H1 (cell line): ENCODE measurements around the gene KCNE3.

Source experiments
- MAFK ChIP-seq: IDR thresholded peaks from 2 replicates; pipeline ENCODE4 v1.6.1; 2012; ENCODE audit warnings: low read depth, mild to moderate bottlenecking, improper control_type of control experiment, low read length
- NANOG ChIP-seq: IDR thresholded peaks from 2 replicates; pipeline ENCODE4 v1.6.1; 2011; ENCODE audit warnings: low read length, low read depth, mild to moderate bottlenecking, inconsistent platforms; ENCODE audit not compliant: insufficient read depth, poor library complexity, severe bottlenecking
- SIN3A ChIP-seq, 2 experiments: IDR thresholded peaks in 1 of 2; conservative IDR thresholded peaks in 1 of 2; 2 replicates each; pipeline ENCODE4 v1.6.1; 2011 to 2012; ENCODE audit warnings: low read length in 2 of 2, improper control_type of control experiment in 1 of 2, low read depth in 1 of 2, mild to moderate bottlenecking in 1 of 2
- TAF1 ChIP-seq: IDR thresholded peaks from 2 replicates; pipeline ENCODE4 v1.6.1; 2011; ENCODE audit warnings: mild to moderate bottlenecking, low read depth, low read length
- TF ChIP-seq, protein P1 (sequence below), 3 experiments: IDR thresholded peaks; 1 replicate in 2 of 3; 2 replicates in 1 of 3; pipeline versions ENCODE4 v1.5.1 to v1.6.1; 2011; ENCODE audit warnings: low read length in 3 of 3, mild to moderate bottlenecking in 3 of 3, inconsistent platforms in 2 of 3, low read depth in 1 of 3, moderate library complexity in 1 of 3; ENCODE audit not compliant: insufficient read depth in 1 of 3; ENCODE audit errors: control extremely low read depth in 1 of 3
- TF ChIP-seq, protein P2 (sequence below): IDR thresholded peaks from 2 replicates; pipeline ENCODE4 v1.6.1; 2012; ENCODE audit warnings: inconsistent platforms

DNA sequence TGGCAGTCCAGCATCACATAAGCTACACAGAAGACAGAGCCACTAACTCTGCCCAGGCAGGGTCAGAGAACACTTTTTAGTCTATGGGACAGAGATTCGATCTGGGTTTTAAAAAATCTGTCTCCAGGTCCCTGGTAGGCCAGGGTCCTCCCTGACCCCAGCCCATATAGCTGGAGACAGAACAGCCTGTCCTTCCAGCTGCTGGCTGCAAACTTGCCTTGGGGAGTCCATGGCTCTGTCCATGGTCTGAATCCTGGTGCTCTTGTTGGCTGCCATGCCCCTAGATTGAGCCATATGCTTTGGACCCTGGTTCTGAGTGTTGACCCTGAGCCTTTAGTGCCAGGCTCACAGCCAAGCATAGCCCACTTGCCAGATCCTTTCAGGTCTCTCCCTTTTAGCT lies 39.5 kb upstream of the KCNE3 start:
- TF ChIP-seq, protein P1, sequence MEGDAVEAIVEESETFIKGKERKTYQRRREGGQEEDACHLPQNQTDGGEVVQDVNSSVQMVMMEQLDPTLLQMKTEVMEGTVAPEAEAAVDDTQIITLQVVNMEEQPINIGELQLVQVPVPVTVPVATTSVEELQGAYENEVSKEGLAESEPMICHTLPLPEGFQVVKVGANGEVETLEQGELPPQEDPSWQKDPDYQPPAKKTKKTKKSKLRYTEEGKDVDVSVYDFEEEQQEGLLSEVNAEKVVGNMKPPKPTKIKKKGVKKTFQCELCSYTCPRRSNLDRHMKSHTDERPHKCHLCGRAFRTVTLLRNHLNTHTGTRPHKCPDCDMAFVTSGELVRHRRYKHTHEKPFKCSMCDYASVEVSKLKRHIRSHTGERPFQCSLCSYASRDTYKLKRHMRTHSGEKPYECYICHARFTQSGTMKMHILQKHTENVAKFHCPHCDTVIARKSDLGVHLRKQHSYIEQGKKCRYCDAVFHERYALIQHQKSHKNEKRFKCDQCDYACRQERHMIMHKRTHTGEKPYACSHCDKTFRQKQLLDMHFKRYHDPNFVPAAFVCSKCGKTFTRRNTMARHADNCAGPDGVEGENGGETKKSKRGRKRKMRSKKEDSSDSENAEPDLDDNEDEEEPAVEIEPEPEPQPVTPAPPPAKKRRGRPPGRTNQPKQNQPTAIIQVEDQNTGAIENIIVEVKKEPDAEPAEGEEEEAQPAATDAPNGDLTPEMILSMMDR (IDR thresholded peaks at IDR 0.05; ENCODE audit: control extremely low read depth in 1 of 3, insufficient read depth in 1 of 3, low read depth in 1 of 3, low read length in 3 of 3) = no peak
- TF ChIP-seq MAFK (no peak), TAF1 (no peak), SIN3A (conservative IDR thresholded peaks at IDR 0.05 in 1 of 2, IDR thresholded peaks at IDR 0.05 in 1 of 2; ENCODE audit: low read depth in 1 of 2, low read length in 2 of 2) (no peak), NANOG (no peak)
- TF ChIP-seq, protein P2, sequence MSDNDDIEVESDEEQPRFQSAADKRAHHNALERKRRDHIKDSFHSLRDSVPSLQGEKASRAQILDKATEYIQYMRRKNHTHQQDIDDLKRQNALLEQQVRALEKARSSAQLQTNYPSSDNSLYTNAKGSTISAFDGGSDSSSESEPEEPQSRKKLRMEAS = no peak
